ENCODE data around the gene WWC2.

GRCh38 chr4:183082053-183082452 lies 17.0 kb upstream of the WWC2 start:
- TF ChIP-seq, protein P1, sequence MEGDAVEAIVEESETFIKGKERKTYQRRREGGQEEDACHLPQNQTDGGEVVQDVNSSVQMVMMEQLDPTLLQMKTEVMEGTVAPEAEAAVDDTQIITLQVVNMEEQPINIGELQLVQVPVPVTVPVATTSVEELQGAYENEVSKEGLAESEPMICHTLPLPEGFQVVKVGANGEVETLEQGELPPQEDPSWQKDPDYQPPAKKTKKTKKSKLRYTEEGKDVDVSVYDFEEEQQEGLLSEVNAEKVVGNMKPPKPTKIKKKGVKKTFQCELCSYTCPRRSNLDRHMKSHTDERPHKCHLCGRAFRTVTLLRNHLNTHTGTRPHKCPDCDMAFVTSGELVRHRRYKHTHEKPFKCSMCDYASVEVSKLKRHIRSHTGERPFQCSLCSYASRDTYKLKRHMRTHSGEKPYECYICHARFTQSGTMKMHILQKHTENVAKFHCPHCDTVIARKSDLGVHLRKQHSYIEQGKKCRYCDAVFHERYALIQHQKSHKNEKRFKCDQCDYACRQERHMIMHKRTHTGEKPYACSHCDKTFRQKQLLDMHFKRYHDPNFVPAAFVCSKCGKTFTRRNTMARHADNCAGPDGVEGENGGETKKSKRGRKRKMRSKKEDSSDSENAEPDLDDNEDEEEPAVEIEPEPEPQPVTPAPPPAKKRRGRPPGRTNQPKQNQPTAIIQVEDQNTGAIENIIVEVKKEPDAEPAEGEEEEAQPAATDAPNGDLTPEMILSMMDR (IDR thresholded peaks at IDR 0.05; ENCODE audit: low read depth, low read length, poor library complexity, severe bottlenecking), result no peak
- TF ChIP-seq EZH2phosphoT487 (IDR thresholded peaks at IDR 0.05; ENCODE audit: borderline replicate concordance, low read length), result no peak

Data from DOHH2 (cell line).